COLO668 (cell line): Measurements from ENCODE around the gene PAX9.

Source experiments
- DNase-seq: peaks from one replicate; lab custom pipeline; 2025; ENCODE audit not compliant: unreplicated experiment; lab: John Stamatoyannopoulos, UW

The PAX9 gene

DNA sequence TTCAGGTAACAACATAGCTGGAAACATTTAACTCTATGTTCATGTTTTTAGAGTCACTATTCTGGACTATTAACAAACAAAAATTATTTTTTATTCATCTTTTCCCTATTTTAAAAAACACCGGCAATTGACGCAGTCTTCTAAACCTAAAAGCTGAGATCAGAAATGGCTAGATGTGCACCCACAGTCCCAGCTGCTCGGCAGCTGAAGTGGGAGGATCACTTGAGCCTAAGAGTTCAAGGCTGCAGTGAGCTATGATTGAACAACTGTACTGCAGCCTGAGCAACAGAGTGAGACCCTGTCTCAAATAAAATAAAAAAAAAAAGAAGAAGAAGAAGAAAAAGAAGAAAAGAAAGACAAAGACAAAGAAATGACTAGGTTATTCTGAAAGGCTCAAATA lies 64.5 kb downstream of the PAX9 start:
- no peak for DNase-seq
